ENCODE measurements around the gene MAP3K20. TPM values are rescaled to one million over a fixed set of nuclear protein-coding genes. Genes with fewer than 3 reads are reported as not detected.
A peak's percentile ranks its signal among the peaks of the same experiment; 100 is the strongest.

The MAP3K20 gene
- total and polyA plus RNA-seq, 7 donors = 41.8 to 533 (median 366) TPM

DNA sequence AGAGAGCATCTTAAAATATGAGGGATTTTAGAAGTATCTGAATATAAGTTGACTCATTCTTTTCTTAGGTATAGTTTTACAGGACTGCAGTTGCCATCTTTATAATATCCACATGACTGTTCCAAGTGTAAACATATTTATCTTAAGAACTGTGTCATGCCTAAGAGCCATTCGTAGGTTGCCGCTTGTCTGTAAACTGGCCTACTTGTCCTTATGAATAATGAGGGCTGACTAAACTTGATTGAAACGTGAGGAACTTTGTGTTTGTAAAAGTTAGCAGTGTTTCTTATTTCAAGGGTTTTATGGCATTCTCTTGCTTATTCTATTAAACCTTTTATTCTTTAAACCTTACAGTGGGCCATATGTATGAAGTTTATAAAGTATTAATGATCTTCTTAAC, 99.6 kb downstream of the MAP3K20 start:
- H3K4me3 ChIP-seq = no peak overlapping the region
- peak overlapping the region; percentile 71 for H3K27ac ChIP-seq
- H3K36me3 ChIP-seq (ENCODE audit: insufficient read depth in 1 of 2, low read depth in 1 of 2) = peaks cover 0 to 6% of the 10 kb centered on the region in 2 donors
- no peaks in the 10 kb centered on the region for H3K9me3 ChIP-seq
- ATAC-seq (peak; percentile 55 to 73 (median 68)), DNase-seq (no peak)
- H3K4me1 ChIP-seq = peaks cover 40% of the 10 kb centered on the region
- H3K27me3 ChIP-seq (ENCODE audit: insufficient read depth in 3 of 3, low read length in 2 of 3) = no peaks in the 10 kb centered on the region
- intact Hi-C loops (cut with DNase I) = no loop called here
- TF ChIP-seq, protein P1, sequence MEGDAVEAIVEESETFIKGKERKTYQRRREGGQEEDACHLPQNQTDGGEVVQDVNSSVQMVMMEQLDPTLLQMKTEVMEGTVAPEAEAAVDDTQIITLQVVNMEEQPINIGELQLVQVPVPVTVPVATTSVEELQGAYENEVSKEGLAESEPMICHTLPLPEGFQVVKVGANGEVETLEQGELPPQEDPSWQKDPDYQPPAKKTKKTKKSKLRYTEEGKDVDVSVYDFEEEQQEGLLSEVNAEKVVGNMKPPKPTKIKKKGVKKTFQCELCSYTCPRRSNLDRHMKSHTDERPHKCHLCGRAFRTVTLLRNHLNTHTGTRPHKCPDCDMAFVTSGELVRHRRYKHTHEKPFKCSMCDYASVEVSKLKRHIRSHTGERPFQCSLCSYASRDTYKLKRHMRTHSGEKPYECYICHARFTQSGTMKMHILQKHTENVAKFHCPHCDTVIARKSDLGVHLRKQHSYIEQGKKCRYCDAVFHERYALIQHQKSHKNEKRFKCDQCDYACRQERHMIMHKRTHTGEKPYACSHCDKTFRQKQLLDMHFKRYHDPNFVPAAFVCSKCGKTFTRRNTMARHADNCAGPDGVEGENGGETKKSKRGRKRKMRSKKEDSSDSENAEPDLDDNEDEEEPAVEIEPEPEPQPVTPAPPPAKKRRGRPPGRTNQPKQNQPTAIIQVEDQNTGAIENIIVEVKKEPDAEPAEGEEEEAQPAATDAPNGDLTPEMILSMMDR (IDR thresholded peaks at IDR 0.05) = no peak
- 33 to 47% (median 36%) methylated on average over 3 of the region's 3 CpGs for whole genome bisulfite sequencing, 3 donors

DNA sequence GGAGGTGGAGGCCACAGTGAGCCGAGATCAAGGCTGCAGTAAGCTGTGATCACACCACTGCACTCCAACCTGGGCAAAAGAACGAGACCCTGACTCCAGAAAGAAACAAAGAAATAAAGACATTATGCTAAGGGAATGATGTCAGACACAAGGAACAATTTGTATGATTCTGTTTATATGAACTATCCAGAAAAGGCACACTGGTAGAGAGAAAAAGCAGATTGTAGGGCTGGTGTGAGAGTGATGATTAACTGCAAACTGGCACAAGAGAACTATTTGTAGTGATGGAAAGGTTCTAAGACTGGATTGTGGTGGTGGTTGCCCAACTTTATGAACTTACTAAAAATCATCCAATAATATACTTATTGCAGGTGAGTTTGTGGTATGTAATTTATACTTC, 106.3 kb downstream of the MAP3K20 start:
- intact Hi-C loops (cut with DNase I) = no loop called here
- WGBS, 3 donors = 95 to 100% (median 98%) methylated on average over 2 of the region's 2 CpGs
- Histone ChIP-seq H3K4me3 (no peak overlapping the region), H3K27ac (peak overlapping the region; percentile 81), H3K4me1 (peaks cover 51% of the 10 kb centered on the region), H3K36me3 (ENCODE audit: insufficient read depth in 1 of 2, low read depth in 1 of 2) (peaks cover 0 to 12% of the 10 kb centered on the region in 2 donors), H3K9me3 (no peaks in the 10 kb centered on the region), H3K27me3 (ENCODE audit: insufficient read depth in 3 of 3, low read length in 2 of 3) (no peaks in the 10 kb centered on the region)
- TF ChIP-seq, protein P1 (IDR thresholded peaks at IDR 0.05) = no peak
- DNase-seq = no peak
- ATAC-seq = no peak

DNA sequence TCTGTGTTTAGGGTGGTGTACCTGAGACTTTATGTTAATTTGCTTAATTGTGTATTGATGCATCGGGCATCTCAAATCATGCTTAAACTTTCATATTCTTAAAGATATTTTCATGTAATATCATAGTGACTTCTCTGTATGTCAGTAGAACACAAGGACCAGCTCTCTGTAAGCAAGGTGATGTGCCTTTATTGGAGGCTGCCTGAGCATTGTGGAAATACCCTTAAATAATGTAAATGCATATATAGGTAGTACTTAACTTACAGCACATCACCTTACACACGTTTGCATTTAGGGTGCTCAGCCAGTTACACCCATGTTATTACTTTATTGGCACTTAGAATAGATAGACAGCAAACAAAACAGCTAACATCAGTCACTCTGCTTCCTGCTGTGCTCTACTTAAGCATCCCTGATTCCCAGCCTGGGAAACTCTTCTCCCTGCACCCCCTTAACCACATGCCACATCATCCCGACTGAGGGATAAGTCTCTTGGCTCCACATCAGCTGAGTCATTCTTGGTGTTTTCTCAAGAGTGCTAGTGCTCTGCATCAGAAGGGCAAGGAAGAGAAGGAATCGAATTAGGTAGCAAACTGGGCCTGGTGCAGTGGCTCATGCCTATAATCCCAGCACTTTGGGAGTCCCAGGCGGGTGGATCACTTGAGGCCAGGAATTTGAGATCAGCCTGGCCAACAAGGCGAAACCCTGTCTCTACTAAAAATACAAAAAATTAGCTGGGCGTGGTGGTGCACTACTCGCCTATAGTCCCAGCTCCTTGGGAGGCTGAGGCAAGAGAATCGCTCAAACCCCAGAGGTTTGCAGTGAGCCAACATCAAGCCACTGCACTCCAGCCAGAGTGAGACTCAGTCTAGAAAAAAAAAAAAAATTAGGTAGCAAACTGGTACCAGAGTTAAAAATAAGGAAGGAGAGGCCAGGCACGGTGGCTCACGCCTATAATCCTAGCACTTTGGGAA, 108.7 kb downstream of the MAP3K20 start:
- TF ChIP-seq, protein P1 (IDR thresholded peaks at IDR 0.05) = no peak
- peak; percentile 74 to 92 (median 90) for ATAC-seq
- H3K27ac ChIP-seq = peak overlapping the region; percentile 81
- no peaks in the 10 kb centered on the region for H3K9me3 ChIP-seq
- no peaks in the 10 kb centered on the region for H3K27me3 ChIP-seq (ENCODE audit: insufficient read depth in 3 of 3, low read length in 2 of 3)
- H3K4me1 ChIP-seq = peaks cover 73% of the 10 kb centered on the region
- intact Hi-C loops (cut with DNase I) = no loop called here
- peak; percentile 43 to 62 for DNase-seq
- no peak overlapping the region for H3K4me3 ChIP-seq
- WGBS, 3 donors = 65 to 77% (median 65%) methylated on average over 11 of the region's 11 CpGs
- peaks cover 0 to 17% of the 10 kb centered on the region in 2 donors for H3K36me3 ChIP-seq (ENCODE audit: insufficient read depth in 1 of 2, low read depth in 1 of 2)

DNA sequence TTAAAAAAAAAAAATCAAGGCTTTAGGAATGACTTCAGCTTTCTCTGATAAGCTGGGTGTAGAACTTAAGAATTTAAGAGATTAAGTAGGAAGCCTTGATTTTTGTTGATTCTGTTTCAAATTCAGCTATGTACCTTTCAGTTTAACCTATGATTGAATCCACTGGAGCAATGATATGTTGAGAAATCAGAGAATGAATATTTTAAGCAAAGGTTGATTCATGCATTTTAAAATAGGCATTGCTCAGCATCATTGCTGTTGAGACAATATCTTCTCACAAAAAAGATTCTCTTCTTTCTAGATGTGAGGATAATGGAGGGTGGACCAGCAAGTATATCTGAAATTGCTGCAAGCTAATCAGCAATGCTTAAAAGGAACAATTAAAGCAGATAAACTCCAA, 109.8 kb downstream of the MAP3K20 start:
- H3K4me1 ChIP-seq = peaks cover 84% of the 10 kb centered on the region
- H3K9me3 ChIP-seq = no peaks in the 10 kb centered on the region
- DNase-seq (no peak), ATAC-seq (peak; percentile 47 to 82 (median 66))
- peak overlapping the region; percentile 81 for H3K27ac ChIP-seq
- peaks cover 0 to 26% of the 10 kb centered on the region in 2 donors for H3K36me3 ChIP-seq (ENCODE audit: insufficient read depth in 1 of 2, low read depth in 1 of 2)
- intact Hi-C loops (cut with DNase I) = no loop called here
- TF ChIP-seq, protein P1 (IDR thresholded peaks at IDR 0.05) = no peak
- no peaks in the 10 kb centered on the region for H3K27me3 ChIP-seq (ENCODE audit: insufficient read depth in 3 of 3, low read length in 2 of 3)
- H3K4me3 ChIP-seq = no peak overlapping the region
